WI38 (cell line): Measurements from ENCODE around the gene TANGO2.

Experiments used
- H3K4me3 ChIP-seq: 2 replicates; pipeline ENCODE4 v1.5.1; 2011; ENCODE audit warnings: low read depth, mild to moderate bottlenecking, control low read depth, low read length
- TF ChIP-seq, protein P1 (sequence below): IDR thresholded peaks from 2 replicates; pipeline ENCODE4 v1.5.1; 2012; ENCODE audit warnings: low read depth, mild to moderate bottlenecking, control low read depth, low read length

Gene TANGO2

DNA sequence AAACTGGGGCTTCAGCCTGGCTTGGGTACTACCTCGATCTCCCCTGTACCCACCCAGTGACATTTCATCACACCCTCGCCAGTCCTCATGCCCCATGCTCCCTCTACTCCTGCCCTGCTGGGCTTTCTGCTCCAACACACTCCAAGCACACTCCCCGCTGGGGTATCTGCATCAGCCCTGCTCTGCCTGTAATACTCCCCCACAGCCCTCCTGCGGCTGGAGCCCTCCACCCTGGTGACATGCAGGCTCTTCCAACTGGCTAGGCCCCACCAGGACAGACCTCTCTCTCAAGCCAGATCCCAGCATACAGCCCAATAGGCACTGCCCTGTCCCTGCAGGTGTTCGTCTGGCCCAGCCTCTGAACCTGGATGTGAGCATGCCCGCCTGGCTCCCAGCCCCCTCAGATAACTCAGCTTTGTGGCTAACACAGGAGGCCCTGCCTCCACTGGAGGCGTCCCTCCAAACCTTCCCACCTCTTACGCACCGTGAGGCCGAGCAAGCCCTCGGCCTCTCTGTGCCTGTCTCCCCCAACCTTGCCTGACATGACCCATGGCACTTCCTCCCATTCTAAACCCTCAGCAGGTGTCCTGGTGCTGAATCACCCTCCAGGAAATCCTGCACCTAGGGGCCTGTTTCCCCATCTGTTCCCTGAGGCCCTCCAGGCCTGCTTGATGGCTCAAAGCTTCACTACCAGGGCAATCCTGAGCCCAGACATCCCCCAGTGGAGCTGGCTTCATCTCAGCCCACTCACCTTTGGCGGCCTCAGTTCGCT, 45.8 kb upstream of the TANGO2 start:
- no peak overlapping the region for H3K4me3 ChIP-seq
- TF ChIP-seq, protein P1, sequence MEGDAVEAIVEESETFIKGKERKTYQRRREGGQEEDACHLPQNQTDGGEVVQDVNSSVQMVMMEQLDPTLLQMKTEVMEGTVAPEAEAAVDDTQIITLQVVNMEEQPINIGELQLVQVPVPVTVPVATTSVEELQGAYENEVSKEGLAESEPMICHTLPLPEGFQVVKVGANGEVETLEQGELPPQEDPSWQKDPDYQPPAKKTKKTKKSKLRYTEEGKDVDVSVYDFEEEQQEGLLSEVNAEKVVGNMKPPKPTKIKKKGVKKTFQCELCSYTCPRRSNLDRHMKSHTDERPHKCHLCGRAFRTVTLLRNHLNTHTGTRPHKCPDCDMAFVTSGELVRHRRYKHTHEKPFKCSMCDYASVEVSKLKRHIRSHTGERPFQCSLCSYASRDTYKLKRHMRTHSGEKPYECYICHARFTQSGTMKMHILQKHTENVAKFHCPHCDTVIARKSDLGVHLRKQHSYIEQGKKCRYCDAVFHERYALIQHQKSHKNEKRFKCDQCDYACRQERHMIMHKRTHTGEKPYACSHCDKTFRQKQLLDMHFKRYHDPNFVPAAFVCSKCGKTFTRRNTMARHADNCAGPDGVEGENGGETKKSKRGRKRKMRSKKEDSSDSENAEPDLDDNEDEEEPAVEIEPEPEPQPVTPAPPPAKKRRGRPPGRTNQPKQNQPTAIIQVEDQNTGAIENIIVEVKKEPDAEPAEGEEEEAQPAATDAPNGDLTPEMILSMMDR = no peak

DNA sequence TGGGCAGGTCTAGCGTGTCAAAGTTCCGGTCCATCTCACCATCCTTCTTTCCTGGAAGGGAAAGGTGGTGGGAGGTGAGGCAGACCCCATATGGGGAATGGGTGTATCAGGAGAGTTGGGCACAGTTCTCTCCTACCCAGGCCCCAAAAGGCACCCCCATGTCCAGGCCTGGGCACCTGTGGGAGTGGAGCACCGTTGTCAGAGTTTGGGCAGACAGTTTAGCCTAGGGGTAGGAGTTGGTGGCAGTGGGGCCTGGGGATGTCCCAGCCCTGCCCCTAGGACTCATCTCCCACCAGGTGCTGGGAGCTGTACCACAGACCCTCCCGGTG, 45.2 kb upstream of the TANGO2 start:
- H3K4me3 ChIP-seq = no peak overlapping the region
- TF ChIP-seq, protein P1 = no peak

DNA sequence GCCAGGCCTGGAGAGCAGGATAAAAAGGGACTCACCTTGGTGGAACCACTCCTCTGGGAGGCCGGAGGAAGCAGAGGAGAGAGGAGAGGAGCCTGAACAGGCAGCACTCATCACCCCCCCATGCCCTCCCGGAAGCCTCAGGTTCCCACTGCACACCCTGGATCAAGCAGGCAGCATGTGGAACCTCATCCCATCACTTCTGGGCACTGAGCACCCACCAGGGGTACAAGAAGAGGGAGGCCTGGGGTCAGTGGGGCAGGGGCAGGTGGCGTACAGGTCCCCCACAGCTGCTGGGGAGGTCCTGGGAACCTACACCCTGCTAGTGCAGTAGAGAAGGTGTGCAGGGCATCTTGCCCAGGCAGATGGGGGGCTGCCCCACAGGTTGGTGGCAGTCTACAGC, 44.2 kb upstream of the TANGO2 start:
- no peak overlapping the region for H3K4me3 ChIP-seq
- TF ChIP-seq, protein P1 = no peak

DNA sequence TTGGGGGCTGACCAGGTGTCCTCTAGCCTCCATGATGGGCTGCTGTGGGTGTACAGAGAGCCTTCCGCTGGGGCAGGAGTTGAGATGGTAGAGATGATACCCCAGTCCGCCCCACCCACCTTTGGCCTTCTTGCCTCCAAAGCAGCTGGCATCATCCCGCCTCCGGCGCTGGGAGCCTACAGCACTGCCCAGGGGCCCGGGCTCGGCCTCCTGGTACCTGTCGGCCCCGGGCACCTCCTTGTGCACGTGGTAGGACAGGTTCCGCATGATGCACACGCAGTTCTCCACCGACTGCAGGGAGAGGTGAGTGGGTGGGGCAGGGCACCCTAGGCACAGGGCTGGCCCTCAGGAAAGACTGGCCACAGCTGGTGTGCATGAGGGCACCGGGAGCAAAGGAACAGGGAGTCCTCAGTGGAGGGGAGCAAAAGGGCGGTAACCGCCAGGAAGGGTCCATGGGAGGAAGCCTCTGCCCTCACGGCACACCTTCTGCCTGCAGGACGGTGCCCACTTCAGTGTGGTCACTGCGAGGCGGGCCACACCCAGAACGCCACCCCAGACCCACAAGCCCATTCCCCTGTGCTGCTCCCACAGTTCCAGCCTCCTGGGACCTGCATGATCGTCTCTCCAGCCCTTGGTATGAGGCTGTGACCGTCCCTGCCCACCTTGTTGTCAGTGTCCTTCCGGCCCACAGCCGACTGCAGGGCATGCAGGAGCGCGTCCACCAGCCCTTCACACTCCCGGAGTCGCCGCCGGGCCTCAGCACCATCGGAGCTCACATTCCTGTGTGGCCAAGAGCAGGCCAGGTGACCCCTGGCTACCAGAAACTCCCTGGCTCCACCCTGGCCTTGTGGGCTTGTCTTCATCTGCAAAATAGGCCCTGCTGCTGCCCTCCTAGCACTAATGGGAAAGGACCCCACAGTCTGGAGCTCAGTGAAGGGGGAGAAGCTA, 43.3 kb upstream of the TANGO2 start:
- TF ChIP-seq, protein P1 = no peak
- H3K4me3 ChIP-seq = no peak overlapping the region

DNA sequence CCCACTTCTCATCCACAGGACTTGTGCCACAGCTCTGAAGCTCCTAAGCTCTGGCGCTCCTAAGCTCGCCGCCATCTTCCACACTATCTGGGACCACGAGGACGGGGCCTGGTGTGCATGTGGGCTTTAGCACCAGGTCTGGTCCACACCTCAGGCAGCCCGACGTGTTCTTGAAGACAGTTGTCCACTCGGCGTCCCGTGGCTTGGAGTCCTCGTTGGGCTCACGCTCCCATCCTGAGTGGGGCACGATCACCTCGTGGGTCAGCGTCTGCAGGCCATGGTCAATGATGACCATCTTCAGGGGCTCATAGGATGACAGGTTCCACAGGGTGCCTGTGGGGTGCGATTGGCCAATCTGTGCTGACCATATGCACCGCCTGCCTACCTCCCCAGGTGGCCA, 42.2 kb upstream of the TANGO2 start:
- H3K4me3 ChIP-seq = no peak overlapping the region
- TF ChIP-seq, protein P1 = no peak

DNA sequence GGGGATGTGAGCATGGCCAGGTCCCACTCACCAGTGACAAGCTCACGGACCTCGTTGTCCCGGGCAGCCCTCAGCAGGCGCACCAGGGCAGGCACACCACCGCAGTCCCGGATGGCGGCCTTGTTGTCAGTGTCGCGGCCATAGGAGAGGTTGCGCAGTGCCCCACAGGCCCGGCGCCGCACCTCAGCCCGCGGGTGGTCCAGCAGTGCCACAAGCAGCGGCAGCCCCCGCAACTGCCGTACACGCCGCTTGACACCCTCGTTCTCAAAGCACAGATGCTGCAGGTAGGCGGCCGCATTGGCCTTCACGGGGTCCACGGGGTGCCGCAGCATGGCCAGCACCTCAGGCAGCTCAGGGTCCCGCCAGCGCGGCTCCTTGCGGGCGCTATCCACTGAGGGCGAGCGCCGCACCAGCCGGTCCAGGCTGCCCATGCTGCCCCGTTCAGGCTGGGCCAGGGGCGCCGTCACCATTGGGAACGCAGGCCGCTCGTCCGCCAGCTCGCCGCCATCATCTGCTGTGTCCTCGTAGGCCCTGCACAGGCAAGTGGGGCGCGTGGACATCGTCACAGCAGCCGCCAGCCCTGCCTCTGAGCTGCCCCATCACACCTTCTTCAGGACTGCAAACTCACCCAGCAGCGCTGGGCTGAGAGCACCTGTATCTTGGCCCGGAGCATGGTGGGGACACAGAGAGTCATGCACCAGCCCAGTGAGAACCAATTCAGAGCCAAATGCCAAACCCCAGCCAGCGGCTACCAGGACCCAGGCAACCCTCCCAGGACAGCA, 41.0 kb upstream of the TANGO2 start:
- no peak overlapping the region for H3K4me3 ChIP-seq
- TF ChIP-seq, protein P1 = no peak
